CD4-positive, alpha-beta T cell treated with Interleukin-6 for 4 hours (primary cell): ENCODE results near the gene TSSK1B.

Experiments
- DNase-seq: peaks from one replicate; pipeline ENCODE4 v3.0.0-alpha.2; 2020; ENCODE audit warnings: mixed read lengths

Gene TSSK1B

GRCh38 chr5:113397046-113397445 lies 37.7 kb downstream of the TSSK1B start:
- no peak for DNase-seq

DNA sequence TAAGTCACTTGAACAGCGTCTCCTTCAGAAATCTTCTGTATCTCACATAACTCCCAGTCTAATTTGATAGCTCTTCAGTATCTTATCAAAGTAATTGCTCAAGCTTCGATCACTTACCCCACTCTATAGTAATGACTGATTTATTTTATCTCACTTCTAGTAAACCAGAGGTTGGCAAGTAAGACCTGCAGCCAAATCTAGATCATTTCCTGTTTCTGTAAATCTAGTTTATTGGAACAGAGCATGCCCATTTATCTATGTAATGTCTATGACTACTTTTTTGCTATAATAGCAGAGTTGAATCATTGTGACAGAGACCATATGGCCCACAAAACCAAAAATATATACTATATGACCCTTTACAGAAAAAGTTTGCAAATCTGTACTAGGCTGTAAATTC lies 40.1 kb downstream of the TSSK1B start:
- DNase-seq: no peak

DNA sequence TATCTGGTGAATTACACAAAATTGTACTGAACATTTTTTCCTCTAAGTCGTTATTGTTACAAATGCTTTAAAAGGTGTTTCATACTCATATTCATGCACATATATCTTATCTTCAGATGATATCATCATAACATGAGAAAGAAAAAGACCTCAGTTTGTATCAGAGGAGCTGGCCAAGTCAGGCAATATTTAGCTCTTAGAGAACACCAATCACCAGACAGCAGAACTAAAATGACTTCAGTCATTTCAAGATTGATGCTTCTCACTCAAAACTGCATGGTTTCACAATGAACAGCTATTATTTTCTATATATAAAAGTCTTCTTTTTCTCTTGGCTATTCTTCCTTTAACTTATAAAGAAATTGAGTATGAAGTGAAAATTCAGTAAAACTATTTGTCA lies 44.6 kb downstream of the TSSK1B start:
- DNase-seq: no peak

DNA sequence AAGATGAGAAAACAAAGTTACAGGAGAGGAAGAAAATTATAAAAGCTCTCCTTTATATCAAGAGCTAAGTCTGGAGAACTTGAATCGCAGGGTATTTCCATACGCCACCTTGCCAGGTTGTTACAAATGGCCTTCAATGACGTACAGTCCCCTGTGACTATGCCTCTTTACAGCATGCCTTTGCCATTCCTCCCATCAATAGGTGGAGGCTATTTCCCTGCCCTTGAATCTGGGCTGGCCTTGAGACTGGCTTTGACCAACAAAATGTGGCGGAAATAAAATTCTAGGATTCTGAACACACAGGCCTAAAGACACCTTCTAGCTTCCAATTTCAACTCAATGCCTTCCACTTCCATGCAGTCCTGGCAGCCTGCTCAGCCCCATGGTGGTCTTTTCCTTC lies 45.7 kb downstream of the TSSK1B start:
- no peak for DNase-seq

DNA sequence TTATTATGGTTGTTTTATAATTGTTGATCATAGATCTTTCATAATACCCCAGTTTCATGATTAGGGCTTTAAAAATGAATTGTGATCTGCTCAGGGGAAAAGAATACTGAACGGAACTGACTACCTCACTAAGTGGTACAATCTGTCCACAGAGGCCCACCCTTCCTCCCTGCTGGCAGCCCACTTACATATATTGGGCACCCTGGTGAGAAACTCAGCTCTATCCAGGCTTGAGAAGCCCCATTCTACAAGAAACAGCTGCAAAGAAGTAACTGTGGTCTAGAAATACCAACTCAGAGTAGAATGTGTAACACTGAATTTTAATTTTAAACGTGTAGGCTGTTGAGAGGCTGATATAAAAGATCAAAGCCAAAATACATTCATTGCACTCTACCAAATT lies 46.9 kb downstream of the TSSK1B start:
- no peak for DNase-seq

DNA sequence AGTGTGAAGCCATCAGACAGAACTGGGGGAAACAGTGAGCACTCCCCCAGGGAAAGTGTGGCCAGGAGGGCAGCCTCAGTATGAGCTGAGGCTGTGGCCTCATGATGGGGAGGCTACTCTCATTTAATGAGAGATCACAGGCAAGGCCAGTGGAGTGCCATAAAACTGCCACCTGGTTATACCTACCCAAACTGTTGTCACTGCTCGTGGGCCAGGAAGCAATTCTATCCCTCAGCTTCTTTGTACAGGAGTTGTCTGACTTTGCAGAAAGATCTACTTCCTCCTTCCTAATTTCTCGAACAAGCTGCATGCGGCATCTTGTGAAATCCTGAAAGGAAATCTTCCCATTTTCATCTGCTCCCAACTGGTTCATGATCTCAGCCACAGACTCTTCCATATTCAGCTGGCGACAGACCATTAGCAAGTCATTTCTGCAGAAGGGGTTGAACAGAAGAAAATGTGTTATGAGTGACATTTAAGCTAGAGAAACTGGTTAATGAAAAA lies 50.0 kb downstream of the TSSK1B start:
- DNase-seq: no peak

DNA sequence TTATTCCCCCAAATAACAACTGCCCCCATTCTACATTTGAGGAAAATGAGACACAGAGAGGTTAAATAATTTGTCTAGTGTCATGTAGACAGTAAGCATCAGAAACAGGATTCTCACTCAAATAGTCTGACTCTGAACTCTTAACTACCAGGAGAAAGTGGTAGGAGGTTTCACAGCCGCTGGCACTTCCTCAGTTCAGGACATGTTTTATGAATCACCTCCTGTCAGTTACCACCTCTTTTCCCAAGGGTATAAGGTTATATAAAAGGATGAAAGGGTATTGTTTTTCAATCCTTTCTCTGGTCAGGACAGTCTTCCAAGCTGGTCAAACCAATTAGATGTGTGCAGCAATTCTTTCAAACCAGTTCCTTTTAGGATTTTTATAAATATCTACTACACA lies 52.1 kb downstream of the TSSK1B start:
- DNase-seq: no peak
